CD14-positive monocyte (primary cell): ENCODE measurements around the gene PIK3C3. TPM values are rescaled to one million over a fixed set of nuclear protein-coding genes. Genes with fewer than 3 reads are reported as not detected.

Source experiments
- DNase-seq, 3 donors: peaks; one replicate each; pipeline ENCODE4 v3.0.0-alpha.2; 2011 to 2022
- H2AFZ ChIP-seq: 2 replicates; pipeline ENCODE4 v1.6.0; 2012; ENCODE audit warnings: mild to moderate bottlenecking, low read depth, low read length, inconsistent platforms; ENCODE audit not compliant: insufficient read depth, poor library complexity, severe bottlenecking
- H3K27ac ChIP-seq, 2 donors: 1 replicate in 1 of 2; 2 replicates in 1 of 2; pipeline ENCODE4 v1.5.1; 2012 to 2013; ENCODE audit warnings: low read length in 2 of 2, control low read depth in 1 of 2, inconsistent platforms in 1 of 2, low read depth in 1 of 2, mild to moderate bottlenecking in 1 of 2
- H3K27me3 ChIP-seq, 2 donors: one replicate each; pipeline versions ENCODE4 v1.6.0 to v1.6.1; 2011 to 2013; ENCODE audit warnings: low read length in 2 of 2; ENCODE audit not compliant: control insufficient read depth in 2 of 2, insufficient read depth in 2 of 2
- H3K36me3 ChIP-seq, 2 donors: replicated peaks in 1 of 2; 1 replicate in 1 of 2; 2 replicates in 1 of 2; pipeline versions ENCODE4 v1.5.1 to v1.6.1; 2012 to 2013; ENCODE audit warnings: low read length in 2 of 2, control low read depth in 1 of 2, inconsistent platforms in 1 of 2, mild to moderate bottlenecking in 1 of 2; ENCODE audit not compliant: insufficient read depth in 2 of 2, control insufficient read depth in 1 of 2
- H3K4me1 ChIP-seq, 2 donors: 1 replicate in 1 of 2; 2 replicates in 1 of 2; pipeline versions ENCODE4 v1.5.1 to v1.6.1; 2012 to 2013; ENCODE audit warnings: low read length in 2 of 2, control low read depth in 1 of 2, inconsistent platforms in 1 of 2, mild to moderate bottlenecking in 1 of 2, moderate library complexity in 1 of 2; ENCODE audit not compliant: insufficient read depth in 2 of 2, control insufficient read depth in 1 of 2
- H3K4me2 ChIP-seq: replicated peaks from 2 replicates; pipeline ENCODE3; 2012; ENCODE audit warnings: low read length, moderate library complexity, mild to moderate bottlenecking; ENCODE audit not compliant: poor library complexity, severe bottlenecking; ENCODE audit errors: extremely low read depth
- H3K4me3 ChIP-seq, 3 experiments: fragments of 200-600 bp in 1 of 3; sonication (generic) in 1 of 3; replicated peaks in 1 of 3; 1 replicate in 2 of 3; 2 replicates in 1 of 3; pipeline ENCODE4 v1.5.1; 2011 to 2013; ENCODE audit warnings: low read length in 3 of 3, mild to moderate bottlenecking in 3 of 3, control low read depth in 2 of 3, low read depth in 2 of 3, inconsistent platforms in 1 of 3, moderate library complexity in 1 of 3
- H3K79me2 ChIP-seq: 2 replicates; pipeline ENCODE4 v1.6.0; 2012; ENCODE audit warnings: mild to moderate bottlenecking, control low read depth, inconsistent platforms, low read length, moderate library complexity; ENCODE audit not compliant: insufficient read depth
- H3K9ac ChIP-seq: 2 replicates; pipeline ENCODE4 v1.6.0; 2017; ENCODE audit warnings: low read length, mild to moderate bottlenecking; ENCODE audit not compliant: insufficient read depth, poor library complexity, severe bottlenecking
- H3K9me3 ChIP-seq, 2 donors: replicated peaks in 1 of 2; 1 replicate in 1 of 2; 2 replicates in 1 of 2; pipeline versions ENCODE4 v1.5.1 to v1.6.1; 2012 to 2013; ENCODE audit warnings: low read length in 2 of 2, control low read depth in 1 of 2; ENCODE audit not compliant: control insufficient read depth in 1 of 2, insufficient read depth in 1 of 2
- H4K20me1 ChIP-seq: 2 replicates; pipeline ENCODE4 v1.6.0; 2012; ENCODE audit warnings: mild to moderate bottlenecking, low read length, control low read depth, moderate library complexity; ENCODE audit not compliant: insufficient read depth
- H3K27ac Mint-ChIP-seq, 7 donors: one replicate each; pipeline ENCODE4 v1.8.0; 2020; ENCODE audit warnings: mild to moderate bottlenecking in 7 of 7, mixed read lengths in 7 of 7, moderate library complexity in 6 of 7, inconsistent platforms in 2 of 7
- H3K27me3 Mint-ChIP-seq, 3 donors: one replicate each; pipeline ENCODE4 v1.8.0; 2021 to 2022; ENCODE audit warnings: low read depth in 3 of 3, mild to moderate bottlenecking in 3 of 3, mixed read lengths in 3 of 3, moderate library complexity in 3 of 3, inconsistent platforms in 1 of 3
- H3K36me3 Mint-ChIP-seq, 2 donors: one replicate each; pipeline ENCODE4 v1.8.0; 2020; ENCODE audit warnings: mixed read lengths in 2 of 2, inconsistent platforms in 1 of 2, mild to moderate bottlenecking in 1 of 2
- H3K4me1 Mint-ChIP-seq: one replicate; pipeline ENCODE4 v1.8.0; 2020; ENCODE audit warnings: mild to moderate bottlenecking, mixed read lengths
- H3K4me3 Mint-ChIP-seq, 2 donors: one replicate each; pipeline ENCODE4 v1.8.0; 2020; ENCODE audit warnings: mild to moderate bottlenecking in 2 of 2, mixed read lengths in 2 of 2, moderate library complexity in 1 of 2
- H3K9me3 Mint-ChIP-seq, 7 donors: one replicate each; pipeline ENCODE4 v1.8.0; 2020 to 2022; ENCODE audit warnings: mixed read lengths in 7 of 7, mild to moderate bottlenecking in 6 of 7, moderate library complexity in 6 of 7, inconsistent platforms in 2 of 7
- WGBS: methylation state at CpG from one replicate; pipeline ENCODE4 v1.1.5; 2013; ENCODE audit warnings: missing lambda C conversion rate; ENCODE audit not compliant: insufficient coverage; 5-methylcytosine and 5-hydroxymethylcytosine counted together
- intact Hi-C, 2 donors: fragments of 100-400 bp; cut with micrococcal nuclease; formaldehyde crosslinking; loops; one replicate each; pipeline versions ENCODE4 v1.15.0 to v1.15.1; 2023
- polyA plus RNA-seq, 3 donors: library from polyadenylated mRNA; depleted of rRNA in 1 of 3; unstranded in 2 of 3; stranded (reverse) in 1 of 3; fragments of 300-500 nt in 2 of 3; fragments of >200 nt in 1 of 3; fragmentation: Illumina TruSeq in 2 of 3; gene quantifications; 1 replicate in 2 of 3; 2 replicates in 1 of 3; pipeline ENCODE4 v1.2.3, GENCODE V29; 2012 to 2021
- TF ChIP-seq, protein P1 (sequence below): fragments of 200-600 bp; IDR thresholded peaks from one replicate; pipeline ENCODE4 v1.8.0; 2022; ENCODE audit warnings: antibody characterized with exemption, mild to moderate bottlenecking

Gene PIK3C3
- polyA plus RNA-seq, 3 donors: 16.5 to 29.1 (median 25.9) TPM

DNA sequence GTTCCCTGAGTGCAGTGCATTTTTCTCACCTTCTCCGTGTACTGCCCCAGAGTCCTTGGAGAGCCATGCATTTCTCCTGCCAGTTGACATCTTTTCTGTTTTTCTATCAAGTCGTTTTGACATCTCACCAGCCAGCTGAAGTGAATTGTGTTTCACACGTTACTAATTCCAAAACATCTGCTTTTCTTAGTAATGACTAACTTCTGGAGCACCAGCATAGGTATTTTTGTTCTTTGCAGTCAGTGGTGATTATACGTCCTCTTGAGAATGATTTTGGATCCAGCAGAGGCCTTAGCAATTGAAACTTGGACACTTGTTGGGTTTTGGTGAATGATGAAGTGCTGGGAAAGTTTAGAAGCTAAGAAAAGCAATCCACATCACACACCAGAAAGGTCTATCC lies 112.5 kb downstream of the PIK3C3 start:
- no peaks in the 10 kb centered on the region for H3K9me3 Mint-ChIP-seq
- Histone ChIP-seq H3K9ac (no peak overlapping the region), H3K9me3 (no peaks in the 10 kb centered on the region), H3K4me3 (no peak overlapping the region), H3K4me2 (no peak overlapping the region), H2AFZ (no peak overlapping the region), H3K4me1 (no peaks in the 10 kb centered on the region), H3K27me3 (no peaks in the 10 kb centered on the region), H3K79me2 (no peaks in the 10 kb centered on the region), H3K27ac (no peak overlapping the region), H4K20me1 (no peaks in the 10 kb centered on the region), H3K36me3 (peaks cover 38 to 73% of the 10 kb centered on the region in 2 donors)
- DNase-seq: no peak
- intact Hi-C loops: no loop called here
- WGBS: 100% methylated on average over 1 of the region's 4 CpGs
- H3K36me3 Mint-ChIP-seq: peaks cover 54 to 60% of the 10 kb centered on the region in 2 donors
- TF ChIP-seq, protein P1, sequence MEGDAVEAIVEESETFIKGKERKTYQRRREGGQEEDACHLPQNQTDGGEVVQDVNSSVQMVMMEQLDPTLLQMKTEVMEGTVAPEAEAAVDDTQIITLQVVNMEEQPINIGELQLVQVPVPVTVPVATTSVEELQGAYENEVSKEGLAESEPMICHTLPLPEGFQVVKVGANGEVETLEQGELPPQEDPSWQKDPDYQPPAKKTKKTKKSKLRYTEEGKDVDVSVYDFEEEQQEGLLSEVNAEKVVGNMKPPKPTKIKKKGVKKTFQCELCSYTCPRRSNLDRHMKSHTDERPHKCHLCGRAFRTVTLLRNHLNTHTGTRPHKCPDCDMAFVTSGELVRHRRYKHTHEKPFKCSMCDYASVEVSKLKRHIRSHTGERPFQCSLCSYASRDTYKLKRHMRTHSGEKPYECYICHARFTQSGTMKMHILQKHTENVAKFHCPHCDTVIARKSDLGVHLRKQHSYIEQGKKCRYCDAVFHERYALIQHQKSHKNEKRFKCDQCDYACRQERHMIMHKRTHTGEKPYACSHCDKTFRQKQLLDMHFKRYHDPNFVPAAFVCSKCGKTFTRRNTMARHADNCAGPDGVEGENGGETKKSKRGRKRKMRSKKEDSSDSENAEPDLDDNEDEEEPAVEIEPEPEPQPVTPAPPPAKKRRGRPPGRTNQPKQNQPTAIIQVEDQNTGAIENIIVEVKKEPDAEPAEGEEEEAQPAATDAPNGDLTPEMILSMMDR: no peak
- no peak overlapping the region for H3K27ac Mint-ChIP-seq
- no peaks in the 10 kb centered on the region for H3K27me3 Mint-ChIP-seq
- no peak overlapping the region for H3K4me3 Mint-ChIP-seq
- peaks cover 4% of the 10 kb centered on the region for H3K4me1 Mint-ChIP-seq

DNA sequence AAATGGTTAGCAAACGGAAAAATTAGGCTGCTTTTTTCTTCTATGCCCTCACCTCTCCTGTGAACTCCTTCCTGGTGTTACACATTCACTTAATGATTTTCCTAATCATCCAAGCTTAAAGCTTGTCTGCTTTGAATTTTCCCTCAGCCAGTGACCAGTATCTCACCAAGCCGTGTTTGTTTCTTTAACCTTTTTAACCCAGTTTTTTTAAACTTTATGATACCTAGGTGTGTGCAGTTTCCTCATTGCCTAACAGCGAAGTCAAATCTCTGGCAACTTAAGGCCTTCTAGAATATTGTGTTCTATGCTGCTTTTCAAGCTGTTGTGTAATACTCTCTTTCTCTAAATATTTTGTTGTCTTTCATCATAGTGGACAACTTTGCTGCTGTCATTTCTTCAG lies 113.0 kb downstream of the PIK3C3 start:
- Histone ChIP-seq H2AFZ (no peak overlapping the region), H3K4me2 (no peak overlapping the region), H3K4me1 (no peaks in the 10 kb centered on the region), H3K9ac (no peak overlapping the region), H3K4me3 (no peak overlapping the region), H4K20me1 (no peaks in the 10 kb centered on the region), H3K79me2 (no peaks in the 10 kb centered on the region), H3K27ac (no peak overlapping the region), H3K27me3 (no peaks in the 10 kb centered on the region), H3K36me3 (peaks cover 38 to 73% of the 10 kb centered on the region in 2 donors), H3K9me3 (no peaks in the 10 kb centered on the region)
- no peaks in the 10 kb centered on the region for H3K9me3 Mint-ChIP-seq
- intact Hi-C loops: no loop called here
- H3K27ac Mint-ChIP-seq: no peak overlapping the region
- DNase-seq: no peak
- no peaks in the 10 kb centered on the region for H3K27me3 Mint-ChIP-seq
- peaks cover 55 to 61% of the 10 kb centered on the region in 2 donors for H3K36me3 Mint-ChIP-seq
- H3K4me3 Mint-ChIP-seq: no peak overlapping the region
- TF ChIP-seq, protein P1: no peak
- H3K4me1 Mint-ChIP-seq: peaks cover 4% of the 10 kb centered on the region
- no CpG with 5 or more reads among the region's 3 CpGs for WGBS
